ENCODE results near the gene ZFR.
"Not testable (repeated sequence)": the region's sequence is repeated elsewhere in the genome, so short reads cannot be mapped to it uniquely, and the experiment has no call there.

Gene ZFR

DNA sequence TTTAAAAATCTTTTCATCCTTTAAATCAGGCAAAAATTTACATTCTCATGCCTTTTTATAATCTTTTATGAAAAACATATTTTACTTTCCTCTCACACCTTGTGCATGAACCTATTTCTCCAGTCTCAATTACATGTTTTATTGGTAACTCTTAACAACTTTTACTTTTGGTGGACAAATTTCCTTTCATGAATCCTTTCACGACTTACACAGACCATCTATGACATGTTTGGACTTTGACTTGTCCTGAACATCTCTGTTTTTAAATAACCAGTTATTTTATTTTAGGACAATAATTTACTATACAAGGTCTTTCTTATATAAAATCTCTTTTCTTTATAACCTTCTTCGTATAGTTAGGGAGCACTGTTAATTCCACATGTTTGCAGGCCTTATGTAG lies 105.3 kb downstream of the ZFR start:
- Mint-ChIP-seq H3K4me1 (ENCODE audit: low read depth) (no peaks in the 10 kb centered on the region), H3K27ac (no peak overlapping the region), H3K36me3 (peaks cover 6% of the 10 kb centered on the region), H3K27me3 (no peaks in the 10 kb centered on the region), H3K9me3 (ENCODE audit: low read depth) (peaks cover 17% of the 10 kb centered on the region), H3K4me3 (no peak overlapping the region)

GRCh38 chr5:32332966-32333365 lies 111.6 kb downstream of the ZFR start:
- H3K27ac Mint-ChIP-seq: no peak overlapping the region
- no peaks in the 10 kb centered on the region for H3K27me3 Mint-ChIP-seq
- H3K36me3 Mint-ChIP-seq: no peaks in the 10 kb centered on the region
- no peak overlapping the region for H3K4me3 Mint-ChIP-seq
- H3K4me1 Mint-ChIP-seq (ENCODE audit: low read depth): no peaks in the 10 kb centered on the region
- peaks cover under 1% of the 10 kb centered on the region for H3K9me3 Mint-ChIP-seq (ENCODE audit: low read depth)

DNA sequence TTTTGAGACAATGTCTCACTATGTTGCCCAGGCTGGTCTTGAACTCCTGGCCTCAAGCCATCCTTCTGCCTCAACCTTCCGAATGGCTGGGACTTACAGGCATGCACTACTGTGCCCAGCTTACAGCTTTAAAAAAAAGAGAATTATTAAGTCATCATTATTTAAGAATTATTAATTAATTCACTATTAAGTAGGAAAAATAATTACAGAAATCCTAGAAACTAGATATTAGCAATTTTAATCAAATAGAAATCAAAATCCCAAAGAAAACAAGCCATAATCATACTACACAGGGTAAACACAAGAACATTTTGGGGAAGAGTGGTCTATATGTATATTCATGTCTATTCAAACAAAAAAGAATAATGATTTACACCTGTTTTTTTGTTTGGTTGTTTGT lies 112.2 kb downstream of the ZFR start:
- no peaks in the 10 kb centered on the region for H3K4me1 Mint-ChIP-seq (ENCODE audit: low read depth)
- H3K27ac Mint-ChIP-seq: no peak overlapping the region
- no peak overlapping the region for H3K4me3 Mint-ChIP-seq
- H3K9me3 Mint-ChIP-seq (ENCODE audit: low read depth): no peaks in the 10 kb centered on the region
- H3K27me3 Mint-ChIP-seq: no peaks in the 10 kb centered on the region
- H3K36me3 Mint-ChIP-seq: no peaks in the 10 kb centered on the region

DNA sequence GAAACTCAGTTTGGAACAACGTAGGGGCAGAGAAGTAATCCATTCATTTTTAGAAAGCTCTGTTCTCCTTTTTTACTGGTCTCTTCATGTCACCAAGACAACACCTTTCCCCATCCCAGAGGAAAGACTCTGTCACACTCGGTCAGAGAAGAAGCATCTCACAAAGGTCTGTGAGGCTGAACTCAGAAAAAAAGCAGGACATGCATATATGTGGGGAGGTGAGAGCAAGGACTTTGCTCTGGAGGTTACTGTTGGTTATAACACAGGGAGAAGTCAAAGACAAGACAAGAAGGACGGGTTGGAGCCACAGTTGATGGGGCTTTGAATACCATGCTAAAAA lies 112.6 kb downstream of the ZFR start:
- H3K36me3 Mint-ChIP-seq: no peaks in the 10 kb centered on the region
- H3K9me3 Mint-ChIP-seq (ENCODE audit: low read depth): no peaks in the 10 kb centered on the region
- no peaks in the 10 kb centered on the region for H3K27me3 Mint-ChIP-seq
- H3K4me3 Mint-ChIP-seq: no peak overlapping the region
- no peak overlapping the region for H3K27ac Mint-ChIP-seq
- H3K4me1 Mint-ChIP-seq (ENCODE audit: low read depth): no peaks in the 10 kb centered on the region

GRCh38 chr5:32331217-32331934 lies 113.2 kb downstream of the ZFR start:
- Mint-ChIP-seq H3K9me3 (ENCODE audit: low read depth) (no peaks in the 10 kb centered on the region), H3K4me1 (ENCODE audit: low read depth) (no peaks in the 10 kb centered on the region), H3K27ac (no peak overlapping the region), H3K4me3 (no peak overlapping the region), H3K36me3 (no peaks in the 10 kb centered on the region), H3K27me3 (no peaks in the 10 kb centered on the region)

GRCh38 chr5:32330126-32330971 lies 114.2 kb downstream of the ZFR start:
- Mint-ChIP-seq H3K4me3 (no peak overlapping the region), H3K4me1 (ENCODE audit: low read depth) (no peaks in the 10 kb centered on the region), H3K36me3 (no peaks in the 10 kb centered on the region), H3K27me3 (no peaks in the 10 kb centered on the region), H3K9me3 (ENCODE audit: low read depth) (no peaks in the 10 kb centered on the region), H3K27ac (no peak overlapping the region)

DNA sequence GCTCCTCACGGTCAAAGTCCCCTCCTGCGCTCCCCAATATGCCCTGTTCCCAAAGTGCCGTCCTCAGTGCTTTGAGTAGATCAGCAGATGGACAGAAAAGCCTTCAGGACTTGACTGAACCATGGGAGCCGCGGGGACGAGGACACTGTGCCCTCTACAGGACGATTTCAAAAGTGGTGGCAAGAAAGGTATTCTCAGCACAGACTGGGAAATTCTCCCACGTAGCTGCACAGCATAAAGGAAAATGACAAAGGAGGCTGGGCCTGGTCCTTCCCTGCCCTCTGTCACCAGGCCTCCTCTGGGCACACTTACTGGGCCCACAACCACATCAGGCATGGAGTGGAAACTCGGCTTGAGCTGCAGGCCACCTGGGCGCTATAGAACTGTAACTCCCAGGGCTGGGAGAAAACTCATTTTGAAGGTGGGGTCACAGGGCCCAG lies 115.1 kb downstream of the ZFR start:
- no peaks in the 10 kb centered on the region for H3K36me3 Mint-ChIP-seq
- H3K27me3 Mint-ChIP-seq: no peaks in the 10 kb centered on the region
- no peak overlapping the region for H3K4me3 Mint-ChIP-seq
- no peak overlapping the region for H3K27ac Mint-ChIP-seq
- H3K9me3 Mint-ChIP-seq (ENCODE audit: low read depth): no peaks in the 10 kb centered on the region
- no peaks in the 10 kb centered on the region for H3K4me1 Mint-ChIP-seq (ENCODE audit: low read depth)

- H3K4me1 Mint-ChIP-seq (ENCODE audit: low read depth): no peaks in the 10 kb centered on the region
- H3K27me3 Mint-ChIP-seq: no peaks in the 10 kb centered on the region
- H3K36me3 Mint-ChIP-seq: peaks cover 5% of the 10 kb centered on the region
- no peak overlapping the region for H3K27ac Mint-ChIP-seq
- no peak overlapping the region for H3K4me3 Mint-ChIP-seq
- peaks cover 5% of the 10 kb centered on the region for H3K9me3 Mint-ChIP-seq (ENCODE audit: low read depth)
These were observed 118.2 kb downstream of the ZFR start for GRCh38 chr5:32326216-32326772.

GRCh38 chr5:32325616-32326015 lies 118.9 kb downstream of the ZFR start:
- H3K27me3 Mint-ChIP-seq: no peaks in the 10 kb centered on the region
- H3K4me1 Mint-ChIP-seq (ENCODE audit: low read depth): no peaks in the 10 kb centered on the region
- peaks cover 5% of the 10 kb centered on the region for H3K36me3 Mint-ChIP-seq
- H3K4me3 Mint-ChIP-seq: no peak overlapping the region
- no peak overlapping the region for H3K27ac Mint-ChIP-seq
- H3K9me3 Mint-ChIP-seq (ENCODE audit: low read depth): peaks cover 5% of the 10 kb centered on the region

DNA sequence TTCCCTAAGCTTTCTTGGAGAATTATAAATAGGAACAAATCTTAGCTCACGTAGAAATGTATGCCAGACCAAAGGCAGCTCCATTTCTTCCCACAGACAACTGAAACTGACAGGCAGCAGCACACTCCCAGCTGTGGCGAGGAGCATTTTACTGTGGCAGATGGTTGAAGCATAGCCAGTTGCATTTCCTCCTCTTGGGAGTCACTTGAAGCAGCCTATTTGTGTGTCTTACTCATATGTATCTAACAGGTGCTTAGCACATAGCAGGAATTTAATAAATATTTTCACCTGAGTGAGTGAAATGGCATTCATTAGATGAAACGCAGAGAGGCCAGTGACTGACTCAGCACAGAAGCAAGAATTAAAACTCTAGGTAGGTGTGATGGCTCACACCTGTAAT lies 119.5 kb downstream of the ZFR start:
- Mint-ChIP-seq H3K4me3 (no peak overlapping the region), H3K27ac (no peak overlapping the region), H3K27me3 (no peaks in the 10 kb centered on the region), H3K36me3 (peaks cover 5% of the 10 kb centered on the region), H3K4me1 (ENCODE audit: low read depth) (no peaks in the 10 kb centered on the region), H3K9me3 (ENCODE audit: low read depth) (peaks cover 5% of the 10 kb centered on the region)

GRCh38 chr5:32323741-32324140 lies 120.8 kb downstream of the ZFR start:
- Mint-ChIP-seq H3K36me3 (peaks cover 5% of the 10 kb centered on the region), H3K27ac (no peak overlapping the region), H3K9me3 (ENCODE audit: low read depth) (peaks cover 5% of the 10 kb centered on the region), H3K4me3 (no peak overlapping the region), H3K4me1 (ENCODE audit: low read depth) (no peaks in the 10 kb centered on the region), H3K27me3 (no peaks in the 10 kb centered on the region)

- H3K4me1 Mint-ChIP-seq (ENCODE audit: low read depth): no peaks in the 10 kb centered on the region
- peaks cover 5% of the 10 kb centered on the region for H3K36me3 Mint-ChIP-seq
- no peaks in the 10 kb centered on the region for H3K27me3 Mint-ChIP-seq
- H3K9me3 Mint-ChIP-seq (ENCODE audit: low read depth): peaks cover 5% of the 10 kb centered on the region
- H3K27ac Mint-ChIP-seq: no peak overlapping the region
- H3K4me3 Mint-ChIP-seq: no peak overlapping the region
These were observed 121.7 kb downstream of the ZFR start for GRCh38 chr5:32322882-32323281.

GRCh38 chr5:32321787-32322186 lies 122.8 kb downstream of the ZFR start:
- not testable (repeated sequence) for H3K27me3 Mint-ChIP-seq; H3K4me1 Mint-ChIP-seq (ENCODE audit: low read depth); H3K9me3 Mint-ChIP-seq (ENCODE audit: low read depth); H3K4me3 Mint-ChIP-seq; H3K27ac Mint-ChIP-seq; H3K36me3 Mint-ChIP-seq

DNA sequence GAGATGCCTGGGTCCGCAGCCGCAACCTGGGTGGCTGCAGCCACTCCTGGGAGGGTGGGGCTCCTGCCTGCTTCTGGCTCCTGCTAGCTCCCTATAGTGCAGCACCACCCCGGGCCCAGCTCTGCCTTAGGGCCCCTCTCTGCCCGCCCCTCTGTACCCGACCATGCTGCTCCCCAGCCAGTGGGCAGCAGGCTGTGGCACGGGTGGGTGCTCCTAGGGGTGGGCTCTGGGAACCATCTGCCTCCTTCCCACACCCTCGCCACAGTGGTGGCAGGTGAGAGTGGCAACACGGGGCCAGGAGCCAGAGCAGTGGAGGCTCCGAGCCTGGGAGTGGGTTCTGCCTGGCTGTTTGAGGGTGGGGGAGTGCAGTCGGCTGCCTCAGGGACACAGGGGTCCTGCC lies 124.0 kb downstream of the ZFR start:
- Mint-ChIP-seq H3K4me3 (no peak overlapping the region), H3K4me1 (ENCODE audit: low read depth) (no peaks in the 10 kb centered on the region), H3K27me3 (no peaks in the 10 kb centered on the region), H3K9me3 (ENCODE audit: low read depth) (peaks cover 5% of the 10 kb centered on the region), H3K27ac (no peak overlapping the region), H3K36me3 (peaks cover 5% of the 10 kb centered on the region)

DNA sequence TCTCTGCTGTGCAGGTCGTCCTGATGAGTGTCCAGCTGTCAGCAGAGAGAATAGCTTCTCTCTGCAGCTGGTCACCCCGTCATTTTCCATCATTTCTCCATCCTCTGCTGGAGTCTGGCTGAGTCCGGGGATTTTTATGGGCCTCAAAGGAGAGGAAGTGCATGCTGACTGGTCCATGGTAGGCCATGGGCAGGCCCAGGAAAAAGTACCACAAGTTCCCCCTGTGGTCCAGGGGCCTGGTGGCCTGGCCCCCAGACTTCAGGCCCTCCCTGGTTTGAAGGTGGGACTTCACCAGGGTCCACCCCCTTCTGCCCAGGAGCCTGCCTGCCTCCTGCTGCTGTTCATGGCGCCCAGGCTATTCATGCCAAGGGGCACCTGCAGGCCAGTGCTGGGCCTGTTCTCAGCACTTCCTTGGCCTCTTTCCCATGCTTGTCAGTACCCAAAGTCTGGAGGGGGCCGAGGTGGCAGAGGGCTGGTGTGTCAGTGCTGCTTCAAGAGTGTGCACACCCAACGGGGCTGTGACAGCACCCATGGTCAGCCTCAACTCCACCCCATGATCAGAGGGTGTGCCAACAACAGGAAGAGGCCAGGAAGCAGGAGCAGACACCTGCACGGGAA lies 124.5 kb downstream of the ZFR start:
- peaks cover 5% of the 10 kb centered on the region for H3K9me3 Mint-ChIP-seq (ENCODE audit: low read depth)
- no peak overlapping the region for H3K4me3 Mint-ChIP-seq
- peaks cover 5% of the 10 kb centered on the region for H3K36me3 Mint-ChIP-seq
- H3K4me1 Mint-ChIP-seq (ENCODE audit: low read depth): no peaks in the 10 kb centered on the region
- H3K27ac Mint-ChIP-seq: no peak overlapping the region
- H3K27me3 Mint-ChIP-seq: no peaks in the 10 kb centered on the region
